Epidermal melanocyte (primary cell): ENCODE data around the gene HOXD11.

ENCODE experiments used
- DNase-seq: peaks from one replicate; pipeline ENCODE4 v3.0.0; 2011; ENCODE audit warnings: low spot score; ENCODE audit not compliant: insufficient read length

Gene HOXD11

DNA sequence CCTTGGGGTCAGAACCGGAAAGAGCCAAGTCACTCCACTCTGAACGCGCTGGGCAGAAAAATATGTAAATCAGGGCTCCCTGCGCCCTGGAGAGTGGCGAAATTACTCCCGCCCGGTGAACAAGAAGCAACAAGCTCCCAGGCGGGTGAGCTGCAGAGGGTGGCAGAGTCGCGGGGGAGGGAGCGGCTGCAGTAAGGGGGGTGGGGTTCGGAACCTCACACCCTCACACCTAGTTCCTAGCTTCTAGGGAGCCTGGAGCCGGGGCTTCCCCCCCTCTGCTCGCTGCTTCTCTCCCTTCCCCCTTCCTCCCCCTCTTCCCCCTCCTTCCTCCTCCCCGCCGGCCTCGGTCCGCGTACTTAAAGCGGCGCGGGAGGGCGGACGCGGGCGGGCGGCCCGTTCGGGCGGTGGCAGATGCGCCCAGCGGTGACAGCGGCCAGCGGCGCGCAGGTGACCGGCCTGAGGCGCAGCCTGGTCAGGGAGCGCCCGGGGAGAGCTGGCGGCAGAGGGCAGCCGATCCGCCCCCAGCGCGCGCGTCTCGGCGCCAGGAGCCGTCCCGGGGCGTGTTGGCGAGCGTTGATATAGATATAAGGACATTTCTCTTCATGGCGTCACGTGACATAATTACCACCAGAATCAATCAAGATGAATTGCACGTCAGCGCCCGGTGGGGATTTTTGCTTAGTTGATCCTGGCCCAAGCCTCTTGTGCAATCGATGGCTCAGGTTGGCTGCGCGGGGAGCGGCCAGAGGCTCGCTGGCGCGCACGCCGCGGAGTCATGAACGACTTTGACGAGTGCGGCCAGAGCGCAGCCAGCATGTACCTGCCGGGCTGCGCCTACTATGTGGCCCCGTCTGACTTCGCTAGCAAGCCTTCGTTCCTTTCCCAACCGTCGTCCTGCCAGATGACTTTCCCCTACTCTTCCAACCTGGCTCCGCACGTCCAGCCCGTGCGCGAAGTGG is at the start of gene HOXD11:
Gene HOXD11 (plus strand): TSS at position 700 of the 959 bp plus-strand sequence. CDS start 76 bp downstream, at position 776.
- DNase-seq = no peak

- DNase-seq = no peak
Observed at GRCh38 chr2:176063958-176064357, 43.1 kb upstream of the HOXD11 start.

GRCh38 chr2:176066645-176067588 is 40.2 kb upstream of the HOXD11 start:
- no peak for DNase-seq

DNA sequence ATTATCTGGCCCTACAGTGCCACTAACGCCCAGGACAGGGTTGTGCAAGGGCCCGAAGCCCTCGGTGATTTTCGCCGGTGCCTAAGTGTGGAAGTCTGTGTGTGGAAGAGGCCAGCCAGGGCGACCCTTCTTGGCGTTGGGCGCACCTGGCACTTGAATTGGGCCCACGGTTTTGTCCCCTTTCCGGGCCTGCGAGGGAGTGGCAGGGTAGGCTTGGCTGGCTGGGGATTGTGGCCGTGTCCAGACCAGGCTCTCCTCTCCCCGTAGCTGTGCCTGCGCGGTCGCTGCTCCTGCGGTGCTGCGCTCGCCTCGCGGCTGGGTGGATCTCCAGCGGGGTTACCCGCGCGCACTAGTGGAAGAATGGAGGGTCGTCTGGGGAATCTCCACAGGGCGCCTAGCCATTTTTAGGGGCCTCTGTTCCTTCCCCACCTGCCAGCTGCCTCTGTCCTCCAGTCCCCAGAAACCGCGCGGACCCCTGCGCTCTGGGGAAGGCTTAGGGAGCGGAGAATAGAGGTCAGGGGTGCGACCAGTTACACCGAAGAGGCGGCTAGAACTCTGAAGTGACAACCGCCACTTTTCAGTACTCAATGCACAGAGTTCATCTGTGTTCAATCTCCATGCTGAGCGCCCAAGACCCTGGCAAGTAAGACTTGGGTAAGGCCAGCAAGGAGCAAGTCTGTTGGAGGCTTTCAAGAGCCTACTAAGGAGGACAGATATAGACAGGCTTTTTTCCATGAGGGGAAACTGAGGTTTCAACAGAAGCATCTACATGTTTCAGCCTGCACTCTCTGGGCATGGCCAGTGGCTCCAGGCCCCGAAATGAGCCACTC is 39.3 kb upstream of the HOXD11 start:
- DNase-seq = no peak

- DNase-seq = no peak
Observed at GRCh38 chr2:176068419-176068832, 38.7 kb upstream of the HOXD11 start.

DNA sequence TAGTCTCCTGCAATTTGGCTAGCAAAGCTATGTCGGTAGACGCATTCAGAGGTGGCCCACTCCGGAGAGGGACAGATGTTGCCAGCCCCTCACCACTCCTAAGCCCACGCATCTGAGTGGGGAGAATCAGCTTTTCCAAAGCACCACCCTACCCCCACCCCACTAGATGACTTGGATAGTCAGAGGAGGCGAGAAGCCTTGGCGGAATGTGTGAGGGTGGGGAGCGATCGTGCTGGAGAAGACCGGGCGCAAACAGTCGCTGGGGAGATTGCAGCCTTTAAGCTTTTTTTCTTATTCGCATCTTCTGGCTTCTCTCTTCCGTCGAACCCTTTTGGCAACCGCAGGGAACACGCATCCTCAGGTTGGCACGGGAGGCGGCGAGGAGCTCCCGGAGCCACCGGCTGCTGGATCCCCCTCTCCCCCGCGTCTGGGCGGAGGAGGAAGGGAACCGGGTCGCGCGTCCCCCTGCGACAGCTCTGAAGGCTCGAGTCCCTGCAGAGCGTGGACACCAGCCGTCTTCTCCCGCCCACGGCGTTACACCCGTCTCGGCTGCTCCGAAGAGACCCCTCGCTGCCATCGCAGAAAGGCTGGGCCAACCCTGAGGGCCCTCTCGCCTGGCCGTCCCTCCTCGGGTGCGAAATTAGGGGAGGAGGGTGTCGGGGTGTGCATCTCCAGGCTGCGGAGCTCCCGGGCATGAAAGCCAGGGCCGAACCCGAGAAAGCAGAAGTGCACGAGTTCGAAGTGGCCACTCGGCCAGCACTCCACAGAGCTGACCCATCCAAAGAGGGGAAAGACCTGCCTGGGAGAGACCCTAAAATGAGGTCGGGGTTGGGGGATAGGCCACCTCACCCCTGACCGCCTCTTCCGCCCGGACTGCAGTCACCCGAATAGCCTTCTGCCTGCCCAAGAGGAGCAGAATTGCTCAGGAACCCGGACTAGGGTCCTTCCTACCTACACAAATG is 35.5 kb upstream of the HOXD11 start:
- DNase-seq = no peak

DNA sequence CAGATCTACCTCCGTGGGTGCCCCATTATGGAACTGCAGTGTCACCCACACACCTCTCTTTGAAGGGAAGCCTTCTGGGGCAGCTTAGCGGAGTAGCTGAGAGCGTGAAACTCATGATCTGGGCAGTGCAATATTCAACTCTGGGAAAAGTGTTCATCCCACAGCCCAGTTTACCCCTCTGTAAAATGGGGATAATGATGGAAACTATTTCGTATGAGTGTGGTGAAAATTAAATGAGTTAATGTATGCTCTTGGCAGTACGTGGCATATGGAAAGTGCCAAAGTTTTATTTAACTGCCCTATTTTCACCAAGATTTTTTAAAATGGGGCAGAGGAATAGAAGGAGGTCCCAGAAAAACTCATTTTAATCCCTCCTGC is 34.8 kb upstream of the HOXD11 start:
- DNase-seq = no peak

GRCh38 chr2:176072951-176073904 is 33.9 kb upstream of the HOXD11 start:
- DNase-seq = no peak

GRCh38 chr2:176074919-176075425 is 32.1 kb upstream of the HOXD11 start:
- DNase-seq = no peak

DNA sequence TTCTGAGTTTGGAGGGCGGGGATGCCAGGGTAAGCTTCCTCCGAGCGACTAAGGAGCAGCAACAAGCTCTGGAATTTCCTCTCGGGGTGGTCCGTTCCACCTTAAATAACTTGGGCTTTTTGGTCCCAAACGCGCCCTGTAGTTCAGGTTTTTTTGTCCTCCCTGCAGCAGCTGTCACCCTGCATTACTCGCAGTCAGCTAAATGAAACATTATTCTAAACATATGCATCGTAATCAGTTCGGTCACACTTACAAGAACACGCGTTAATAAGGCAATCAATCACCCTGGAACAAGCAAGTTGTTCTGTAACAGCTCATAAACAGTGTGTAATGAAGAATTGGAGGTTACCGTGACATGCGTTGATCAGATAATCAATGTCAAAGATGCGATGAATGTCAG is 31.6 kb upstream of the HOXD11 start:
- no peak for DNase-seq

GRCh38 chr2:176076063-176076462 is 31.0 kb upstream of the HOXD11 start:
- no peak for DNase-seq

- no peak for DNase-seq
Observed at GRCh38 chr2:176076796-176077195, 30.3 kb upstream of the HOXD11 start.

DNA sequence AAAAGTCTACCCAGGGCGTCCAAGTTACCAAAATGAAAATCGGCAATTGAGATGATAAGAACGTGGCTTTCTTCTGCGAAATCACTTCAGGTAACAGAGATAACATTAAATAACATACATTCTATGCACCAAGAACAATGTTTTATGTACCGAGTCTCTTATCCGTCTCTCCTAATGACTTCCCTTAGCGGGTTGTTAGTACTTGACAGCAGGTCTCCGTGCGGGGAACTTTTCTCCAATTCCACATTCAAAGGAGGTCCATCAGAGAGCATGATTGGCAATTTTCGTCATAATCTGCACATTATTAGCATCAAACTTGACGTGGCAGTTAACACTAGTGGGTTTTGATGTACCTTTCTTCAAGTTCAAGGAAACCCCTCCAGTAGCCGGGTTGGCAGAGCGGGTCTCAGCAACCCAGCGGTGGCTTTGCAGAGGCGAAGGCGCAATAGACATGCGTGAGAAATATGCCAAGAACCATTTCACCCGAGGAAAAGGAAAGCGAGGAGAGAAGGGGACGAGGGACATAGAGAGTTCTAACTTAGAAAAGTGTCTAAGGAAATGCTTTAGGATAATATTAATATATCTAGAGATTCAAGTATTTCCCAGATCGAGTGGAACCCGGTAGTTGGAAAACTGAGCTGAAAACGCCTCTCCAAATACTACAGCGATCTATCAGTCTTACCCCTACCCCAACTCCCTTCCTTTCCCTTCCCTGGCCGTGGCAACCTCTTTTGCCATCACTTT is 28.4 kb upstream of the HOXD11 start:
- no peak for DNase-seq

DNA sequence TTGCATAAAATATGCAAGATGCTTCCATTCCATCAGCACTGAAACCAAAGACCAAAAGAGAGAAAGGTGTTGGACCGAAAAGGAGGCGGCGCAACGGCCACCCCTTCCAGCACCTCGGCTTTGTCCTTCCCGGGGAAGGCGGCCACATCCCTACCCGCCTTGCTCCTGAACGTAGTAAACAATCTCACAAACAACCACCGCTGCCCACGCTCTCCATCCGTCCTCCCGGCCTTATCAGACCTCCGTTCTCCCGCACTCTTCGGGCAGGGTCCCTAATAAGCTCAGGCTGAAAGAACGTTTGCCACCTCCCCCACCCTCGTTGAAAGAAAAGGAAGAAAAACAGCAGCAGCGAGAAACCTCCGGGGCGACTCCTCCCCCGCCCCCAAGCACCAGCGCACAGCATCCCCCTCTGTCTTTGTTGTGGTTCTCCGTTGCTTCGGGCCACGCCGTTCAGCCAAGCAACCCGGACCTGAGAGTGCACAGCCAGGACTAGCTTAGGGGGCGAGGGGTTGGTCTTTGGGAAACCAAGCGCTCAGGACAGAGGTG is 27.7 kb upstream of the HOXD11 start:
- no peak for DNase-seq

DNA sequence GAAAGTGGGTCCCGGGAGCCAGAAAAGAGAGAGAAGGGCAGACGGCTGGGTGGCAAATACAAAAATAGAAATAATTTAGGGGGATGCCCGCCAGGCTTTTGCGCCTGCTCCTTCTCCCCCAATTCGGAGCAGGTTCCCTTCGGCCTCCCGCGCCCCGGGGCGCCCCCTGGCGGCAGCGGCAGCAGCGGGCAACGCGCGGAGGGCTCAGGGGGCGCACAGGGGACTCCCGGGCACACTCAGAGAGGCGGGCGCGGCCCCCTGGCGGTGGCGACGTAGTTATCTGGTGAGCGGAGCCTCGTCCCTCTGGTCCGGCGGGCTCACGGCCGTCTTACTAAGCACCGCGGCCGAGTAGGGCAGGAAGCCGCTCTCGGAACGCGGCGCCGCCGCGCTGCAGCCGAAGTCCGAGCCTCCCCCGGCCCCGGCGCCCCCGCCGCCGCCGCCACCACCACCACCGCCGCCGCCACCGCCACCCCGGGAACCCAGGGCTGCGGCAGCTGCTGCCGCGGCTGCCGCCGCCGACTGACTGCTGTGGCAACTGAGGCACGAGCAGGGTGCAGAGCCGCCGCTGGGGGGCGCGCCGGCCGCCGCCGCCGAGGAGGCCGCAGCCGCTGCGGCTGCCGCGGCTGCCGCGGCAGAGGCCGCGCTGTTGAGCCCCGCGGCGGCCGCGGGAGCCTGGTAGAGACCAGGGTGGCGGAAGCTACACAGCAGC is 27.1 kb upstream of the HOXD11 start:
- DNase-seq = no peak

- no peak for DNase-seq
Observed at GRCh38 chr2:176080540-176081375, 26.3 kb upstream of the HOXD11 start.
